Caco-2 (cell line): ENCODE data around the gene PLEKHS1. TPM values are rescaled to one million over a fixed set of nuclear protein-coding genes. Genes with fewer than 3 reads are reported as not detected.
A peak's percentile ranks its signal among the peaks of the same experiment; 100 is the strongest.

Experiments
- BruUV-seq: library from RNA; stranded (reverse); fragments of 400-500 nt; replicated peaks from 2 replicates; lab custom pipeline; 2021; lab: Mats Ljungman, UMichigan
- CTCF ChIA-PET: fragments of 300-600 bp; sonication (Branson Sonifier 250); formaldehyde crosslinking; loops from one replicate; lab custom pipeline; 2022; ENCODE audit warnings: antibody characterized with exemption; lab: Charles Lee
- POLR2A ChIA-PET: fragments of 300-600 bp; sonication (Branson Sonifier 250); formaldehyde crosslinking; loops from one replicate; lab custom pipeline; 2022; ENCODE audit warnings: antibody characterized with exemption; lab: Charles Lee
- DNase-seq, 2 experiments: peaks; one replicate each; pipeline versions ENCODE4 v3.0.0 to v3.0.0-alpha.2; 2020 to 2022
- H3K27me3 ChIP-seq: replicated peaks from 2 replicates; pipeline ENCODE4 v1.6.0; 2011; ENCODE audit warnings: low read length; ENCODE audit not compliant: control insufficient read depth, insufficient read depth
- H3K36me3 ChIP-seq: 2 replicates; pipeline ENCODE4 v1.5.1; 2011; ENCODE audit warnings: low read length; ENCODE audit not compliant: control insufficient read depth, insufficient read depth
- H3K4me1 ChIP-seq: fragments of 250-450 bp; sonication (Bioruptor Pico); 2 replicates; pipeline ENCODE4 v1.5.1; 2020; ENCODE audit warnings: mild to moderate bottlenecking
- H3K4me3 ChIP-seq: 2 replicates; pipeline ENCODE4 v1.5.1; 2011; ENCODE audit warnings: low read depth, mild to moderate bottlenecking, control low read depth, low read length
- H3K9me3 ChIP-seq: fragments of 250-450 bp; sonication (Bioruptor Pico); 2 replicates; pipeline ENCODE4 v1.5.1; 2020; ENCODE audit warnings: mild to moderate bottlenecking, moderate library complexity
- H3K27ac Mint-ChIP-seq: one replicate; pipeline ENCODE4 v1.8.0; 2022; ENCODE audit warnings: mixed read lengths; ENCODE audit not compliant: unreplicated experiment
- H3K27me3 Mint-ChIP-seq: one replicate; pipeline ENCODE4 v1.8.0; 2022; ENCODE audit warnings: mixed read lengths; ENCODE audit not compliant: insufficient read depth, unreplicated experiment
- H3K36me3 Mint-ChIP-seq: one replicate; pipeline ENCODE4 v1.8.0; 2022; ENCODE audit warnings: mild to moderate bottlenecking, mixed read lengths; ENCODE audit not compliant: insufficient read depth, unreplicated experiment
- H3K4me1 Mint-ChIP-seq: one replicate; pipeline ENCODE4 v1.8.0; 2022; ENCODE audit warnings: low read depth, mixed read lengths; ENCODE audit not compliant: unreplicated experiment
- H3K4me3 Mint-ChIP-seq: one replicate; pipeline ENCODE4 v1.8.0; 2022; ENCODE audit warnings: mild to moderate bottlenecking, moderate library complexity, mixed read lengths; ENCODE audit not compliant: unreplicated experiment
- H3K9me3 Mint-ChIP-seq: one replicate; pipeline ENCODE4 v1.8.0; 2022; ENCODE audit warnings: mixed read lengths; ENCODE audit not compliant: unreplicated experiment
- CTCF ChIP-seq, 2 experiments: fragments of 200-600 bp in 1 of 2; IDR thresholded peaks; 1 replicate in 1 of 2; 2 replicates in 1 of 2; pipeline versions ENCODE4 v1.5.1 to v1.8.0; 2011 to 2022; ENCODE audit warnings: antibody characterized with exemption in 1 of 2, control low read depth in 1 of 2, inconsistent platforms in 1 of 2, low read depth in 1 of 2, low read length in 1 of 2, mild to moderate bottlenecking in 1 of 2, moderate library complexity in 1 of 2; ENCODE audit not compliant: insufficient read depth in 1 of 2, severe bottlenecking in 1 of 2, unreplicated experiment in 1 of 2
- intact Hi-C: fragments of 100-400 bp; cut with micrococcal nuclease; formaldehyde crosslinking; loops from one replicate; pipeline ENCODE4 v1.10.0; 2022; ENCODE audit not compliant: unreplicated experiment
- total RNA-seq: library from RNA; stranded (reverse); gene quantifications from 2 replicates; pipeline ENCODE4 v1.2.3, GENCODE V29; 2022

The PLEKHS1 gene
- total RNA-seq, 1 experiment from 2014 or later, result not detected

GRCh38 chr10:113754125-113754524 lies 2.6 kb downstream of the PLEKHS1 start:
- BruUV-seq, result no TSS peak
- no peak overlapping the region for H3K4me3 ChIP-seq
- no peak for TF ChIP-seq CTCF (IDR thresholded peaks at IDR 0.05; ENCODE audit: insufficient read depth in 1 of 2, low read depth in 1 of 2, low read length in 1 of 2, severe bottlenecking in 1 of 2, unreplicated experiment in 1 of 2)
- H3K36me3 Mint-ChIP-seq, result no peaks in the 10 kb centered on the region
- H3K9me3 Mint-ChIP-seq, result no peaks in the 10 kb centered on the region
- H3K9me3 ChIP-seq, result no peaks in the 10 kb centered on the region
- ChIA-PET POLR2A (no interaction called here), CTCF (interaction anchor here (0.6 kb wide), 1 partner anchor 1065 kb away, joined by 3 read pairs; no protein-coding TSS in a partner anchor)
- no peaks in the 10 kb centered on the region for H3K27me3 ChIP-seq
- H3K4me1 Mint-ChIP-seq, result peaks cover 7% of the 10 kb centered on the region
- H3K27ac Mint-ChIP-seq, result no peak overlapping the region
- H3K36me3 ChIP-seq, result no peaks in the 10 kb centered on the region
- no peak for DNase-seq
- H3K4me1 ChIP-seq, result peaks cover 16% of the 10 kb centered on the region
- no peaks in the 10 kb centered on the region for H3K27me3 Mint-ChIP-seq
- intact Hi-C loops, result no loop called here
- H3K4me3 Mint-ChIP-seq, result no peak overlapping the region

GRCh38 chr10:113754768-113755167 lies 3.3 kb downstream of the PLEKHS1 start:
- Histone ChIP-seq H3K4me3 (no peak overlapping the region), H3K36me3 (no peaks in the 10 kb centered on the region), H3K27me3 (no peaks in the 10 kb centered on the region), H3K4me1 (peaks cover 16% of the 10 kb centered on the region), H3K9me3 (no peaks in the 10 kb centered on the region)
- H3K9me3 Mint-ChIP-seq, result no peaks in the 10 kb centered on the region
- CTCF ChIA-PET, result interaction anchor here (0.6 kb wide), 1 partner anchor 1065 kb away, joined by 3 read pairs; no protein-coding TSS in a partner anchor
- no peaks in the 10 kb centered on the region for H3K36me3 Mint-ChIP-seq
- H3K4me1 Mint-ChIP-seq, result peaks cover 7% of the 10 kb centered on the region
- no TSS peak for BruUV-seq
- intact Hi-C loops, result no loop called here
- peak overlapping the region; percentile 27 for H3K4me3 Mint-ChIP-seq
- no peak for TF ChIP-seq CTCF (IDR thresholded peaks at IDR 0.05; ENCODE audit: insufficient read depth in 1 of 2, low read depth in 1 of 2, low read length in 1 of 2, severe bottlenecking in 1 of 2, unreplicated experiment in 1 of 2)
- H3K27ac Mint-ChIP-seq, result peak overlapping the region; percentile 23
- peak; percentile 58 to 80 for DNase-seq
- POLR2A ChIA-PET, result no interaction called here
- H3K27me3 Mint-ChIP-seq, result no peaks in the 10 kb centered on the region

- BruUV-seq, result no TSS peak
- no peak overlapping the region for H3K27ac Mint-ChIP-seq
- H3K36me3 Mint-ChIP-seq, result no peaks in the 10 kb centered on the region
- peaks cover 10% of the 10 kb centered on the region for H3K4me1 Mint-ChIP-seq
- H3K4me1 ChIP-seq, result peaks cover 22% of the 10 kb centered on the region
- intact Hi-C loops, result no loop called here
- H3K9me3 ChIP-seq, result no peaks in the 10 kb centered on the region
- H3K4me3 Mint-ChIP-seq, result no peak overlapping the region
- no peaks in the 10 kb centered on the region for H3K27me3 ChIP-seq
- POLR2A ChIA-PET, result no interaction called here
- no peak overlapping the region for H3K4me3 ChIP-seq
- H3K9me3 Mint-ChIP-seq, result no peaks in the 10 kb centered on the region
- no peaks in the 10 kb centered on the region for H3K27me3 Mint-ChIP-seq
- CTCF ChIA-PET, result no interaction called here
- DNase-seq, result no peak
- H3K36me3 ChIP-seq, result no peaks in the 10 kb centered on the region
- TF ChIP-seq CTCF (IDR thresholded peaks at IDR 0.05; ENCODE audit: insufficient read depth in 1 of 2, low read depth in 1 of 2, low read length in 1 of 2, severe bottlenecking in 1 of 2, unreplicated experiment in 1 of 2), result no peak
Observed at GRCh38 chr10:113756940-113757543, 5.6 kb downstream of the PLEKHS1 start.
